H1 (cell line): ENCODE results near the gene PRSS48. TPM values are rescaled to one million over a fixed set of nuclear protein-coding genes. Genes with fewer than 3 reads are reported as not detected.

ENCODE experiments used
- KDM5A ChIP-seq: fragments of 200-600 bp; IDR thresholded peaks from 2 replicates; pipeline ENCODE4 v1.7.1; 2012; ENCODE audit warnings: mild to moderate bottlenecking, low read length, inconsistent platforms, mixed read lengths
- MAX ChIP-seq: IDR thresholded peaks from 2 replicates; pipeline ENCODE4 v1.6.1; 2012; ENCODE audit warnings: inconsistent platforms
- NRF1 ChIP-seq: IDR thresholded peaks from 2 replicates; pipeline ENCODE4 v1.6.1; 2011; ENCODE audit warnings: mild to moderate bottlenecking, low read depth, low read length, improper control_type of control experiment
- RAD21 ChIP-seq, 2 experiments: IDR thresholded peaks in 1 of 2; conservative IDR thresholded peaks in 1 of 2; 2 replicates each; pipeline ENCODE4 v1.6.1; 2011; ENCODE audit warnings: low read depth in 2 of 2, low read length in 2 of 2, improper control_type of control experiment in 1 of 2, inconsistent platforms in 1 of 2, mild to moderate bottlenecking in 1 of 2, moderate library complexity in 1 of 2
- RBBP5 ChIP-seq: IDR thresholded peaks from 2 replicates; pipeline ENCODE4 v1.7.1; 2012; ENCODE audit warnings: low read depth, mild to moderate bottlenecking, inconsistent platforms, low read length, moderate library complexity, borderline replicate concordance
- TCF12 ChIP-seq: IDR thresholded peaks from 2 replicates; pipeline ENCODE4 v1.6.1; 2011; ENCODE audit warnings: low read depth, mild to moderate bottlenecking, low read length
- polyA plus RNA-seq, 7 experiments: library from polyadenylated mRNA; depleted of rRNA in 3 of 7; stranded (reverse) in 5 of 7; unstranded in 2 of 7; fragments of >200 nt in 5 of 7; fragments of 200-250 nt in 2 of 7; gene quantifications; 1 replicate in 5 of 7; 2 replicates in 1 of 7; 4 replicates in 1 of 7; pipeline versions ENCODE4 v1.2.1 to v1.2.3, GENCODE V29; 2011 to 2013; ENCODE audit warnings: missing spikeins in 2 of 7, mixed read lengths in 2 of 7
- total RNA-seq: library from RNA; stranded (reverse); fragmentation: NEBNext Ultra II Directional; extraction: Animal tissue kit (Norgen Biotek cat#: 25700); gene quantifications from 2 replicates; pipeline ENCODE4 v1.2.1, GENCODE V29; 2021

The PRSS48 gene
- total and polyA plus RNA-seq, 2 of the 8 experiments (the other 6 are each of a cell fraction or from before 2014, with no cell fraction given), result not detected

- TF ChIP-seq RAD21 (IDR thresholded peaks at IDR 0.05 in 1 of 2, conservative IDR thresholded peaks at IDR 0.05 in 1 of 2; ENCODE audit: low read depth in 2 of 2, low read length in 2 of 2) (no peak), NRF1 (no peak), KDM5A (no peak), RBBP5 (no peak), MAX (no peak), TCF12 (no peak)
Observed at GRCh38 chr4:151228189-151229119, 48.5 kb upstream of the PRSS48 start (continued).
